Ramos (cell line): Measurements from ENCODE around the gene OR2G2.

Source experiments
- in situ Hi-C: fragments of 300-500 bp; cut with MboI; formaldehyde crosslinking; loops from one replicate; pipeline ENCODE4 v1.14.3; 2022; ENCODE audit warnings: low sequenced_read_pairs; ENCODE audit not compliant: unreplicated experiment

The OR2G2 gene

GRCh38 chr1:247588060-247588459 lies at the start of gene OR2G2:
OR2G2 (plus strand) TSS chr1:247588360; CDS start chr1:247588360, 0 bp downstream.
- in situ Hi-C loops: no loop called here

- in situ Hi-C loops: no loop called here
These were observed 49.6 kb upstream of the OR2G2 start for GRCh38 chr1:247538561-247538960.

GRCh38 chr1:247539215-247539614 lies 48.9 kb upstream of the OR2G2 start:
- in situ Hi-C loops: no loop called here

- in situ Hi-C loops: no loop called here
These were observed 47.6 kb upstream of the OR2G2 start for GRCh38 chr1:247540581-247540980.

- in situ Hi-C loops: no loop called here
These were observed 45.3 kb upstream of the OR2G2 start for GRCh38 chr1:247542811-247543210.

- in situ Hi-C loops: no loop called here
These were observed 40.1 kb upstream of the OR2G2 start for GRCh38 chr1:247548092-247548491.

- in situ Hi-C loops: no loop called here
These were observed 39.4 kb upstream of the OR2G2 start, which contains the start of gene GCSAML for GRCh38 chr1:247548769-247549182. GCSAML (plus strand) TSS chr1:247549134; CDS start chr1:247549192, 58 bp downstream.

- in situ Hi-C loops: no loop called here
These were observed 36.4 kb upstream of the OR2G2 start for GRCh38 chr1:247551721-247552120.

GRCh38 chr1:247552231-247552630 lies 35.9 kb upstream of the OR2G2 start:
- in situ Hi-C loops: no loop called here

GRCh38 chr1:247557926-247558674 lies 30.1 kb upstream of the OR2G2 start:
- in situ Hi-C loops: no loop called here

GRCh38 chr1:247561711-247562110 lies 26.4 kb upstream of the OR2G2 start:
- in situ Hi-C loops: no loop called here

- in situ Hi-C loops: no loop called here
These were observed 26.0 kb upstream of the OR2G2 start for GRCh38 chr1:247562198-247562597.

- in situ Hi-C loops: no loop called here
These were observed 13.9 kb upstream of the OR2G2 start for GRCh38 chr1:247574236-247574635.

- in situ Hi-C loops: no loop called here
These were observed 13.5 kb upstream of the OR2G2 start for GRCh38 chr1:247574664-247575063.

- in situ Hi-C loops: no loop called here
These were observed 11.6 kb upstream of the OR2G2 start for GRCh38 chr1:247576514-247576913.

- in situ Hi-C loops: no loop called here
These were observed 9.2 kb upstream of the OR2G2 start for GRCh38 chr1:247578946-247579460.

- in situ Hi-C loops: no loop called here
These were observed 17.1 kb downstream of the OR2G2 start, which contains the start of gene OR2G3 for GRCh38 chr1:247605286-247605685. OR2G3 (plus strand) TSS chr1:247605586; CDS start chr1:247605586, 0 bp downstream.

GRCh38 chr1:247613405-247613804 lies 25.2 kb downstream of the OR2G2 start:
- in situ Hi-C loops: no loop called here

- in situ Hi-C loops: no loop called here
These were observed 26.5 kb downstream of the OR2G2 start for GRCh38 chr1:247614625-247615024.

GRCh38 chr1:247627951-247628350 lies 39.8 kb downstream of the OR2G2 start:
- in situ Hi-C loops: no loop called here

- in situ Hi-C loops: no loop called here
These were observed 49.9 kb downstream of the OR2G2 start for GRCh38 chr1:247638011-247638410.

GRCh38 chr1:247638781-247639180 lies 50.6 kb downstream of the OR2G2 start:
- in situ Hi-C loops: no loop called here
